ENCODE measurements around the gene HOXC10. TPM values are rescaled to one million over a fixed set of nuclear protein-coding genes. Genes with fewer than 3 reads are reported as not detected.

The HOXC10 gene
- total and polyA plus RNA-seq, 10 of the 15 experiments (the other 5 are each of a cell fraction or from before 2014, with no cell fraction given), result 0.59 TPM; not detected in 9

- Histone ChIP-seq H3K79me2 (ENCODE audit: control insufficient read depth, insufficient read depth, low read length) (no peaks in the 10 kb centered on the region), H3K27me3 (replicated peaks in 1 of 2; ENCODE audit: control insufficient read depth in 2 of 2, insufficient read depth in 2 of 2, low read length in 1 of 2) (peaks cover 31 to 37% of the 10 kb centered on the region in 2 experiments), H2AFZ (ENCODE audit: control insufficient read depth, low read depth, low read length) (no peak overlapping the region), H3K27ac (ENCODE audit: control insufficient read depth, insufficient read depth) (no peak overlapping the region), H3K9me3 (replicated peaks; ENCODE audit: control insufficient read depth, insufficient read depth, low read length) (no peaks in the 10 kb centered on the region), H3K4me3 (no peak overlapping the region), H3K36me3 (ENCODE audit: control insufficient read depth in 2 of 2, insufficient read depth in 2 of 2, low read length in 1 of 2) (no peaks in the 10 kb centered on the region), H3K4me1 (ENCODE audit: control insufficient read depth, insufficient read depth, low read length) (peaks cover 6% of the 10 kb centered on the region), H3K9ac (ENCODE audit: control insufficient read depth, insufficient read depth, low read length) (no peak overlapping the region), H4K20me1 (ENCODE audit: control insufficient read depth, insufficient read depth) (no peaks in the 10 kb centered on the region), H3K4me2 (ENCODE audit: control insufficient read depth, insufficient read depth) (no peak overlapping the region)
- no peak for FAIRE-seq
- CTCF ChIA-PET, result interaction anchor here (0.9 to 6.1 kb wide), 13 partner anchors 12 to 202 kb away, joined by 3 to 105 read pairs (median 13); partner anchors contain the start of genes HOXC10, HOXC5 and SMUG1
- intact Hi-C loops (cut with micrococcal nuclease; ENCODE audit: unreplicated experiment), result loop anchor here (10.0 kb wide), 1 partner anchor 370 kb away; no protein-coding TSS in a partner anchor
- in situ Hi-C loops (cut with MboI), result no loop called here
- BruUV-seq (replicated peaks), result no TSS peak
- no peak for DNase-seq (ENCODE audit: low read depth, low spot score)
- WGBS (ENCODE audit: insufficient coverage, insufficient replicate concordance, low lambda C conversion rate, missing lambda C conversion rate), result 32% methylated on average over 30 of the region's 31 CpGs
- RAD21 ChIA-PET (ENCODE audit: unreplicated experiment), result interaction anchor here (0.5 to 4.5 kb wide), 10 partner anchors 13 to 210 kb away, joined by 3 to 38 read pairs (median 12); partner anchors contain the start of genes HOXC10, HOXC5, HOXC6 and SMUG1
- TF ChIP-seq RBBP5 (conservative IDR thresholded peaks at IDR 0.05), result no peak
- ATAC-seq, result no peak
- SMC1A ChIA-PET (ENCODE audit: uncharacterized antibody, unreplicated experiment), result interaction anchor here (0.9 to 3.4 kb wide), 9 partner anchors 18 to 203 kb away, joined by 4 to 37 read pairs (median 8); partner anchors contain the start of genes HOXC5 and SMUG1
- POLR2A ChIA-PET, result interaction anchor here (0.6 to 2.4 kb wide), 3 partner anchors 12 to 284 kb away, joined by 3 to 9 read pairs (median 9); no protein-coding TSS in a partner anchor
These were observed 20.0 kb downstream of the HOXC10 start for GRCh38 chr12:54004841-54005530.

GRCh38 chr12:54005531-54005852 is 20.5 kb downstream of the HOXC10 start:
- ATAC-seq, result no peak
- CTCF ChIA-PET, result interaction anchor here (0.6 to 6.1 kb wide), 21 partner anchors 10 to 386 kb away, joined by 3 to 105 read pairs (median 6); partner anchors contain the start of genes HOXC10, HOXC5, HOXC6 and SMUG1
- no TSS peak for BruUV-seq (replicated peaks)

More at GRCh38 chr12:54005531-54005852, 20.5 kb downstream of the HOXC10 start:
- no peaks in the 10 kb centered on the region for H3K9me3 ChIP-seq (replicated peaks; ENCODE audit: control insufficient read depth, insufficient read depth, low read length)
- no peak overlapping the region for H2AFZ ChIP-seq (ENCODE audit: control insufficient read depth, low read depth, low read length)
- no peak overlapping the region for H3K4me2 ChIP-seq (ENCODE audit: control insufficient read depth, insufficient read depth)
- FAIRE-seq (no peak), DNase-seq (ENCODE audit: low read depth, low spot score) (no peak)
- no peaks in the 10 kb centered on the region for H3K79me2 ChIP-seq (ENCODE audit: control insufficient read depth, insufficient read depth, low read length)
- peaks cover 33 to 36% of the 10 kb centered on the region in 2 experiments for H3K27me3 ChIP-seq (replicated peaks in 1 of 2; ENCODE audit: control insufficient read depth in 2 of 2, insufficient read depth in 2 of 2, low read length in 1 of 2)
- no peaks in the 10 kb centered on the region for H4K20me1 ChIP-seq (ENCODE audit: control insufficient read depth, insufficient read depth)
- in situ Hi-C loops (cut with MboI) (no loop called here), intact Hi-C loops (cut with micrococcal nuclease; ENCODE audit: unreplicated experiment) (loop anchor here (10.0 kb wide), 1 partner anchor 369 kb away; no protein-coding TSS in a partner anchor)
- H3K4me3 ChIP-seq, result no peak overlapping the region
- TF ChIP-seq SUZ12 (IDR thresholded peaks at IDR 0.05; ENCODE audit: unreplicated experiment) (peak; percentile 43), RUNX3 (IDR thresholded peaks at IDR 0.05; ENCODE audit: low read length) (no peak)
- no peaks in the 10 kb centered on the region for H3K36me3 ChIP-seq (ENCODE audit: control insufficient read depth in 2 of 2, insufficient read depth in 2 of 2, low read length in 1 of 2)
- no peak overlapping the region for H3K27ac ChIP-seq (ENCODE audit: control insufficient read depth, insufficient read depth)
- H3K4me1 ChIP-seq (ENCODE audit: control insufficient read depth, insufficient read depth, low read length), result peaks cover 6% of the 10 kb centered on the region
- 6% methylated on average over 26 of the region's 26 CpGs for WGBS (ENCODE audit: insufficient coverage, insufficient replicate concordance, low lambda C conversion rate, missing lambda C conversion rate)
- no peak overlapping the region for H3K9ac ChIP-seq (ENCODE audit: control insufficient read depth, insufficient read depth, low read length)
- POLR2A ChIA-PET, result interaction anchor here (1.6 to 2.4 kb wide), 2 partner anchors 12 to 19 kb away, joined by 3 to 9 read pairs; no protein-coding TSS in a partner anchor
- SMC1A ChIA-PET (ENCODE audit: uncharacterized antibody, unreplicated experiment), result interaction anchor here (0.6 to 3.4 kb wide), 13 partner anchors 12 to 211 kb away, joined by 3 to 37 read pairs (median 7); partner anchors contain the start of genes HOXC5 and SMUG1
- RAD21 ChIA-PET (ENCODE audit: unreplicated experiment), result interaction anchor here (0.6 to 4.5 kb wide), 17 partner anchors 12 to 211 kb away, joined by 3 to 38 read pairs (median 8); partner anchors contain the start of genes HOXC5, HOXC6 and SMUG1
